ENCODE results near the gene FEM1A.
"Not testable (repeated sequence)": the region's sequence is repeated elsewhere in the genome, so short reads cannot be mapped to it uniquely, and the experiment has no call there.

FEM1A gene

DNA sequence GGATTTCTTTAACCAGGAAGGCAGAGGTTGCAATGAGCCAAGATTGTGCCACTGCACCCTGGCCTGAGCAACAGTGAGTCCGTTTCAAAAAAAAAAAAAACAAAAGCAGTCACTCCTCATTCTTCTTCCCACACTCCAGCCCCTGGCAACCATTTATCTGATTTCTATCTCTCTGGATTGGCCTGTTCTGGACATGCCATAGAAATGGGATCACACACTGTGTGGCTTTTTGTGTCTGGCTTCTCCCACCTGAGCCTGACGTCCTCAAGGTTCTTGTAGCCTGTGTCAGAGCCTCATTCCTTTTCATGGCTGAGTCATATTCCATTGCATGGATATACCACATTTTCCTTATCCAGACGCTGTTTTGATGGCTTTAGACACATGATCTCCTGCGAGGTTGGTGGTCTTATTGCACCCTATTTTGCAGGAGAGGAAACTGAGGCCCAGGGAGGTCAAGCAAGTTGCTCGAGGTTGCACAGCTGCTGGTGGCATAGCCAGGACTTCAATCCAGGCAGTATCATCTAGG, 15.8 kb upstream of the FEM1A start:
- no peak for FAIRE-seq

DNA sequence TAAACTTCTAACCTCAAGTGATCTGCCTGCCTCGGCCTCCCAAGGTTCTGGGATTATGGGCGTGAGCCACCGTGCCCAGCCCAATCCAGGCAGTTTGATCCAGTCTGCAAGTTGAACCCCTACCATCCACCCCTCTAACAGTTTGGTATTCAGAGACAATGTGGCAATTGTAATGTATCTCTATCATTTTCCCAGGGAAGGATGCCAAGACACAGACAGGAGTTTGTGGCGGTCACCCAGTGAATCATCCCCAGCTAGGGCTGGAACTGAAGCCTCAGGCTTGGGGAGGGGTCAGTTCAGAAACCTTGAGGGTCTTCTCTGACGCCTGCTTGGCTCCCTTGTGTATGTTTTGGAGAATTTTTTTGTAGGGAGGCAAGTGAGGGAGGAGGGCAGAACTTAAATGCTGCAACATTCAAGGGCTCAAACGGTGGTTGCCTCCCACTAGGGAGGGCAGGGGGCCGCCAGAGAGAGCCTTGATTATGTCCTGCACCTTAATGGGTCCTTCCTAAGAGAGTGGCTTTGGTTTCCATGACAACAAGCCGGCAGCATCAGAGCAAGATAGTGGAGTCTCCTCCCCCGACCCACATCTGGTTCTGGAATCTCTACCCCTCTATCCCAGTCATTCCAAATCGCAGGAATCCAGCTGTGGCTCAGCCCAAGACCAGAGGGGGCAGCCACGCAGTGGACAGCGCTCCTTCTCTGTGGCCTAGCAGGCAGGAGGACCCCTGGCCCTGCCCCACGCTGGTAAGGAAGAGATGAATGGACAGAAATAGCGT, 14.9 kb upstream of the FEM1A start:
- FAIRE-seq, result no peak

DNA sequence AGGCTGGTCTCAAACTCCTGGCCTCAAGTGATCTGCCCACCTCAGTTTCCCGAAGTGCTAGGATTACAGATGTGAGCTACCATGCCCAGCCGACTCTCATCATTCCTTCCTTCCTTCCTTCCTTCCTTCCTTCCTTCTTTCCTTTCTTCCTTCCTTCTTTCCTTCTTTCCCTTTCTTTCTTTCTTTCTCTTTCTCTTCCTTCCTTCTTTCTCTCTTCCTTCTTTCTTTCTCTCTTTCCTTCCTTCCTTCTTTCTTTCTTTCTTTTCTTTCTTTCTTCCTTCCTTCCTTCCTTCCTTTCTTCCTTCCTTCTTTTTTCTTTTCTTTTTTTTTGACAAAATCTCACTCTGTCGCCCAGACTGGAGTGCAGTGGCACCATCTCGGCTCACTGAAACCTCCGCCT, 13.4 kb upstream of the FEM1A start:
- FAIRE-seq, result not testable (repeated sequence)

DNA sequence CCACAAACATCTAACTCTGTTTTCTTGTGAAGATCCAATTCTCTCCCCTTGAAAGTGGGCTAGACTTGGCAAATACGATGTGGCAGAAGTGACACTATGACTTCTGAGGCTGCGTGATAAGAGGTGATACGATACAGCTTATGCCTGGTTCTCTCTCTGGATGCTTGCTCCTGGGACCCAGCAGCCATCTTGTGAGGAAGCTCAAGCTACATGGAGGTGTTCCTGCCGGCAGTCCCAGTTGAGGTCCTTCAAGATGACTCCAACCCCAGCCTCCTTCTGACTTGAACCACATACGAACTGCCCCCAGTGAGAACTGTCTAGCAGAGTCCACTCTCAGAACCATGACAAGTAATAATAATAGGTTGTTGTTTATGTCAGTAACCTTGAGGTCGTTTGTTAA, 10.7 kb upstream of the FEM1A start:
- no peak for FAIRE-seq

DNA sequence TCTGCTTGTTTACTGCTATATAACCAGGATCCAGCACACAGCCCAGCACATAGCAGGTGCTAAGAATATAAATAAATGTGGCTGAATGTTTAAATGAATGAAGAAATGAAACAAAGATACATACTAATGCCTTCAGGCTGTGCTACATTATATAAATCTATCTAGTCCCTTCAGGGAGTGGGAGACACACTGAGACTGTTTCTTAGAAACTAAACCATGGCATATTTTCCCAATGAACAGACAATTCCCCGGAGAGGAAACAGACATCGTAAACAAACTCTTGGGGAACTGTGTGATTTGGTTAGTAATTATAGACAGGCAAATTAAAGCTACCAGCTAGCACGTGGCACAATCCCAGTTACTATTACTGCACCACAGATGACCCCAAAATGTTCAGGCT, 9.7 kb upstream of the FEM1A start:
- FAIRE-seq, result no peak

DNA sequence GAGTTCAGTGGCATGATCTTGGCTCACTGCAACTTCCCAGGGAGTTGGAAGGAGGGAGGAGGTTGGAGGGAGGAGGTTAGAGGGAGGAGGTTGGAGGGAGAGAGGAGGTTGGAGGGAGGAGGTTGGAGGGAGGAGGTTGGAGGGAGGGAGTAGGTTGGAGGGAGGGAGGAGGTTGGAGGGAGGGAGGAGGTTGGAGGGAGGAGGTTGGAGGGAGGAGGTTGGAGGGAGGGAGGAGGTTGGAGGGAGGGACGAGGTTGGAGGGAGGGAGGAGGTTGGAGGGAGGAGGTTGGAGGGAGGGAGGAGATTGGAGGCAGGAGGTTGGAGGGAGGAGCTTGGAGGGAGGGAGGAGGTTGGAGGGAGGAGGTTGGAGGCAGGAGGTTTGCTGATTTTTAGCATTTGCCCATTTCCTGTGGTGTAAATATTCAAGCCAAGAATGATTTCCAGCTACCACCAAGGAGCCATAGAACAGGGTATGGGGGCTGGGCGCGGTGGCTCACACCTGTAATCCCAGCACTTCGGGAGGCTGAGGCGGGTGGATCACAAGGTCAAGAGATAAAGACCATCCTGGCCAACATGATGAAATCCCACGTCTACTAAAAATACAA, 5.0 kb upstream of the FEM1A start:
- FAIRE-seq, result not testable (repeated sequence)

DNA sequence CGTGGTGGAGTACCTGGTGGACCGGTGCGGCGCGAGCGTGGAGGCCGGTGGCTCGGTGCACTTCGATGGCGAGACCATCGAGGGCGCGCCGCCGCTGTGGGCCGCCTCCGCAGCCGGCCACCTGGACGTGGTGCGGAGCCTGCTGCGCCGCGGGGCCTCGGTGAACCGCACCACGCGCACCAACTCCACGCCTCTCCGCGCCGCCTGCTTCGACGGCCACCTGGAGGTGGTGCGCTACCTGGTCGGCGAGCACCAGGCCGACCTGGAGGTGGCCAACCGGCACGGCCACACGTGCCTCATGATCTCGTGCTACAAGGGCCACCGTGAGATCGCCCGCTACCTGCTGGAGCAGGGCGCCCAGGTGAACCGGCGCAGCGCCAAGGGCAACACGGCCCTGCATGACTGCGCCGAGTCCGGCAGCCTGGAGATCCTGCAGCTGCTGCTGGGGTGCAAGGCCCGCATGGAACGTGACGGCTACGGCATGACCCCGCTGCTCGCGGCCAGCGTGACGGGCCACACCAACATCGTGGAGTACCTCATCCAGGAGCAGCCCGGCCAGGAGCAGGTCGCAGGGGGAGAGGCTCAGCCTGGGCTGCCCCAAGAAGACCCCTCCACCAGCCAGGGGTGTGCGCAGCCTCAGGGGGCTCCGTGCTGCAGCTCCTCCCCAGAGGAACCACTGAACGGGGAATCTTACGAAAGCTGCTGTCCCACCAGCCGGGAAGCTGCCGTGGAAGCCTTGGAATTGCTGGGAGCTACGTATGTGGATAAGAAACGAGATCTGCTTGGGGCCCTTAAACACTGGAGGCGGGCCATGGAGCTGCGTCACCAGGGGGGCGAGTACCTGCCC, 708 bp downstream of the FEM1A start:
- FAIRE-seq, result not testable (repeated sequence)

DNA sequence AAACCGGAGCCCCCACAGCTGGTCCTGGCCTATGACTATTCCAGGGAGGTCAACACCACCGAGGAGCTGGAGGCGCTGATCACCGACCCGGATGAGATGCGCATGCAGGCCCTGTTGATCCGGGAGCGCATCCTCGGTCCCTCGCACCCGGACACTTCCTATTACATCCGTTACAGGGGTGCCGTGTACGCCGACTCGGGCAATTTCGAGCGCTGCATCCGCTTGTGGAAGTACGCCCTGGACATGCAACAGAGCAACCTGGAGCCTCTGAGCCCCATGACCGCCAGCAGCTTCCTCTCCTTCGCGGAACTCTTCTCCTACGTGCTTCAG, 1.3 kb downstream of the FEM1A start:
- not testable (repeated sequence) for FAIRE-seq

DNA sequence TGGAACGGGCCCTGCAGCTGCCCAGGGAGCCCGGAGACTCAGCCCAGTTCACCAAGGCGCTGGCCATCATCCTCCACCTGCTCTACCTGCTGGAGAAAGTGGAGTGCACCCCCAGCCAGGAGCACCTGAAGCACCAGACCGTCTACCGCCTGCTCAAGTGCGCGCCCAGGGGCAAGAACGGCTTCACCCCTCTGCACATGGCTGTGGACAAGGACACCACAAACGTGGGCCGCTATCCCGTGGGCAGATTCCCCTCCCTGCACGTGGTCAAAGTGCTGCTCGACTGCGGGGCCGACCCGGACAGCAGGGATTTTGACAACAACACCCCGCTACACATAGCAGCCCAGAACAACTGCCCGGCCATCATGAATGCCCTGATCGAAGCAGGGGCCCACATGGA, 1.7 kb downstream of the FEM1A start:
- not testable (repeated sequence) for FAIRE-seq

DNA sequence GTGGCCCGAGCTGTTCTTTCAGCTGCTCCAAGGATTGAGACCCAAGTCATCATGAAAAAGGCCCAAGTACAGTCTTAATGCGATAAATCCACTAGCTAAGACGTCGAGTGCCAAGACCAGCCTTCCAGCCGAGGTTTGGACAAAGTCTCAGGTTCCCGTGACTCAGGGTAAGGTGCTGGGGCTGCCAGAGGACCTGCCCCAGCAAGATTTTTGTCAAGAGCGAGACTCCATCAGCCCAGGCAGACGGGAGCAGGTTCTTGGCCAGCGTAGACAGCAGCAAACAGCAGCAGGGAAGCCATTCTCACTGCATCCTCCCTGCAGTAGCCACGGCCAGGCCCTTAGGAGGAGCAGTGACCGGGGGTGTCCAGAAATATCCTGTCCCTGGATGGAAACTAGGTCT, 3.4 kb downstream of the FEM1A start:
- no peak for FAIRE-seq

DNA sequence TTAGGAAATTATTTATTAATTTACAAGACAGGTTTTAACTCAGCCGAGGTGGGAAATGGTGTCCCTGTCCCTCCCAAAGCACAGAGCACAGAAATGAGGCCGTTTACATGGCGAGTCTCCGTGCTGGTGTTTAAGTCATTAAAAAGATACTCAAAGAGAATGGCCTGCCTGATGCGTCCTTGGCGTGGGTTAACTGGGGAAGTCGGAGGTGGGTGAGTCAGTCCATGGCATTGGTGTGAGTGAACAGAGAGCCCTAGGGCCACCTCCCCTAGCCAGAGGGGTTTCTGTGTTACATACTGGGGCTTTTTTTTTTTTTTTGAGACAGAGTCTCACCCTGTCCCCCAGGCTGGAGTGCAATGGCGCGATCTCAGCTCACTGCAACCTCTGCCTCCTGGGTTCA, 3.9 kb downstream of the FEM1A start:
- FAIRE-seq, result no peak

DNA sequence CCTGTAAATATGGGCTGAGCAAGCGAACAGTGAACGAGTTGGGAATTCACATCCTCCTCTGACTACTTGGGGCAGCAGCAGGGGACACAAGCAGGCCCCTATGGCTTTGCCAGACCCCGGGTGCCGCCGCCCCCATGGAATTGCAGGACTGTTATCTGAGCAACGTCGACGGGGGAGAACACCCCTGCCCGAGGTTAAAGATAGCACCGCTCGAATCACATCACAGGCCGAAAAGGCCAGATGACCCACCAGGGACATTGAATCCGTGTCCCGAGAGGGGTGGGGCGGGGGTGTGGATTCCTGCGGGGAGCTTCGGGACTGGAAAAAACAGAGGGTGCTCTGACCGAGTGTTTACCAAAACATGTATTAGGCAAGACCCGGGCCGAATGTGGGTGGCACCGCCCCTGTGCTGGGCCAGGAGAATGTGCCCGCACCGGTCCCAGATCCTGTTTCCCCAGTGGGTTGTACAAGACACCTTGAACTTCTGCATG, 9.1 kb downstream of the FEM1A start:
- FAIRE-seq, result no peak

DNA sequence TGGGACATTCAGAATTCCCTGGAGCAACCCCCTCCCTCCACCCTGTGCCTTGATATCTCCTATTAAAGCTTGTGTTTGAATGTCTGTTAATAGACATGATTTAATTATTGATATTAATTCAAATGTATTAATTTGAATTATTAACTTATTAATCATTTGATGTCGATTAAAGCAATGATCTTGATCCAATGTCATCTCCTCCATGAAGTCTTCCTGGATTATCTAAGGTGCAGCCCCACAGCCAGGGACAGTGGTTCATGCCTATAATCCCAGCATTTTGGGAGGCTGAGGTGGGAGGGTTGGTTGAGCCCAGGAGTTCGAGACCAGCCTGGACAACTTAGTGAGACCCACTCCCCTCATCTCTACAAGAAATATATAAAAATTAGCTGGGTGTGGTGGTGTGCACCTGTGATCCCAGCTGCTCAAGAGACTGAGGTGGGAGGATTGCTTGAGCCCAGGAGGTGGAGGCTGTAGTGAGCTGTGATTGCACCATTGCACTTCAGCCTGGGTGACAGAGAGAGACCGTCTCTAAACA, 9.6 kb downstream of the FEM1A start:
- no peak for FAIRE-seq

DNA sequence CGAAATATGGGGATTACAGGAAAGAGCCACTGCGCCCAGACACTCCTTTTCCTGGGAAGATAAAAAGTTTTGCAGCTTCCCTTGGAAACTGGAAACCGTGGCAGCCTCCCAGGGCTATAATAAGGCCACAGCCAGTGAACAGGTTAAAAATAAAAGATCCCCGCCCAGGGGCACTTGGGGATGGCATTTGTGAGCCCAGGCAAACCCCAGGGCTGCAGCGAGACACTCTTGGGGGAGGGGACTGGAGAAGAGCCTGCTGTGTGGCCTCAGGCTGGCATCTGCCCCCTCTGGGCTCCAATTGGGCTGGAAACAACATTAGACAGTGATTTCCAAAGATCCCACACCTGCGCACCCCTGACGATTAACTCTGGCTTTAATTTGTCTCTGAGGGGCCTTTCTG, 11.2 kb downstream of the FEM1A start:
- FAIRE-seq, result no peak

DNA sequence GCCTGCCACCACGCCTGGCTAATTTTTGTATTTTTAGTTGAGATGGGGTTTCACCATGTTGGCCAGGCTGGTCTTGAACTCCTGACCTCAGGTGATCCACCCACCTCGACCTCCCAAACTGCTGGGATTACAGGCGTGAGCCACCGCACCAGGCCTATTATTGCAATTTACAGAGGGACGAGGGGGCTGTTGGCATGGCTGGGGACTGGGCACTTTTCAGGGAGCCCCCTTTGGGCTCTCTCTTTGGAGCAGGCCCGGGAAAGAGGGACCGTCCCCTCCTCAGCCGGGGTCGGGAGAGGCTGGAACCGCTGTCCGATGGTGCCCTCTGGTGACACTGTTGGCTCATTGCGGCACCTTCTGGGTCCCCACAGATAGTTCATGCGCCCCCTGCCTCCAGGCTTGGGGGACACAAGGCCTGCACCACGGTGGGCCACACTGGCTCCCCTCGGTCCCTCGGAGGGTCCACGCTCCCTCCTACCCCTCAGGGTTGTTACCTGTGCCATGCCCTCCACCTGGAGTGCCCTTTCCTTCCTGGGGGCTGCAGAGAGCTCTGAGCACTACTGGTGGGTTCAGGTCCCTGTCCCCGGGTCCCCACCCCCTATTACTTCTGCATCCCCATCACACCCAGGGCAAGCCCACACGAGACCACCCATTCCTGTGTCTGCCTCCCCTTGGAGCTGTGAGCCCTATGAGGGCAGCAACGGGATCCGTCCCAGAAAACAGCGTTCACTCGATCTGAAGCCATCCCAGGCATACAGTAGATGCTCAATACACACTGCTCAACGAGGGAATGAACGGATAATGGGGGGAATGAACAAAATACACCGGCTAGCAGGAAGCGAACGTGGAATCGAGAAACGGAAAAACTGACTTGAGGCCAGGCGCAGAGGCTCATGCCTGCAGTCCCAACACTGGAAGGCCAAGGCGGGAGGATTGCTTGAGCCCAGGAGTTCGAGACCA, 12.5 kb downstream of the FEM1A start:
- FAIRE-seq, result no peak

DNA sequence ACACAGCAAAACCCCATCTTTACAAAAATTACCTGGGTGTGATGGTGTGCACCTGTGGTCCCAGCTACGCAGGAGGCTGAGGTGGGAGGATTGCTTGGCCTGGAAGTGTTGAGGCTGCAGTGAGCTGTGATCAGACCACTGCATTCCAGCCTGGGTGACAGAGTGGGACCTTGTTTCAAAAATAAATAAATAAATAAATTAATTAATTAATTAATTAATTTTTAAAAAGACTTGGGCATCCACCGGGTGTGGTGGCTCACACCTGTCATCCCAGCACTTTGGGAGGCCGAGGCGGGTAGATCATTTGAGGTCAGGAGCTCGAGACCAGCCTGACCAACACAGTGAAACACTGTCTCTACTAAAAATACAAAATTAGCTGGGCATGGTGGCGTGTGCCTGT, 13.6 kb downstream of the FEM1A start:
- not testable (repeated sequence) for FAIRE-seq

DNA sequence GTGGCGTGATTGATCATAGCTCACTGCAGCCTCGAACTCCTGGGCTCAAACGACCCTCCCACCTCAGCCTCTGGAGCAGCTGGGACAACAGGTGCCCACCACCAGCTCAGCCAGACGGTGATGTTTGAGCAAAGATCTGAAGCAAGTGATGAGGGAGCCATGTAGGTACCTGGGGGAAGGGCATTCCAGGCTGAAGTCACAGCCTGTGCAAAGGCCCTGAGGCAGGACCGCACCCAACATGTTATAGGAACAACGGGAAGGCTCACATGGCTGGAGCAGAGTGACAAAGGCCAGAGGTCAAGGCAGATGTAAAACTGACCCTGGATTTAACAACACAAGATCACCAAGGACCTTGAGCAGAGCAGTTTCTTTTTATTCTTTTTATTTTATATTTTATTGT, 14.8 kb downstream of the FEM1A start:
- no peak for FAIRE-seq

DNA sequence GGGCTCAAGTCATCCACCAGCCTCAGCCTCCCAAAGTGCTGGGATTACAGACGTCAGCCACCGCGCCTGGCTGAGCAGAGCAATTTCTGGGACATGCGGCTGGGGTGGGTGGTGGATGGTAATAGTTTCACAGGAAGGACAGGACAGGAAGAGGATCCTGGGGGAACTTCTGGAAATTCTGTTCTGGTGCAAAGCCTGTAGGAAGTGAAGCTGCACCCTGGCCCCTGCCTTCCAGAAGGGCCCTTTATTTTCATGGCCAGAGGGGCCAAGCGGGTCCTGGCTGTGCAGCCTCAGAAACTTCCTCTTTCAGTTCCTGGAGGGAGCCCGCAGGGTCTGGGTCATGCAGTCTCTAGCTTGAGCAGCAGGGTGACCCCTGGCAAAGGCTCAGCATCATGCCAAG, 15.7 kb downstream of the FEM1A start:
- no peak for FAIRE-seq

DNA sequence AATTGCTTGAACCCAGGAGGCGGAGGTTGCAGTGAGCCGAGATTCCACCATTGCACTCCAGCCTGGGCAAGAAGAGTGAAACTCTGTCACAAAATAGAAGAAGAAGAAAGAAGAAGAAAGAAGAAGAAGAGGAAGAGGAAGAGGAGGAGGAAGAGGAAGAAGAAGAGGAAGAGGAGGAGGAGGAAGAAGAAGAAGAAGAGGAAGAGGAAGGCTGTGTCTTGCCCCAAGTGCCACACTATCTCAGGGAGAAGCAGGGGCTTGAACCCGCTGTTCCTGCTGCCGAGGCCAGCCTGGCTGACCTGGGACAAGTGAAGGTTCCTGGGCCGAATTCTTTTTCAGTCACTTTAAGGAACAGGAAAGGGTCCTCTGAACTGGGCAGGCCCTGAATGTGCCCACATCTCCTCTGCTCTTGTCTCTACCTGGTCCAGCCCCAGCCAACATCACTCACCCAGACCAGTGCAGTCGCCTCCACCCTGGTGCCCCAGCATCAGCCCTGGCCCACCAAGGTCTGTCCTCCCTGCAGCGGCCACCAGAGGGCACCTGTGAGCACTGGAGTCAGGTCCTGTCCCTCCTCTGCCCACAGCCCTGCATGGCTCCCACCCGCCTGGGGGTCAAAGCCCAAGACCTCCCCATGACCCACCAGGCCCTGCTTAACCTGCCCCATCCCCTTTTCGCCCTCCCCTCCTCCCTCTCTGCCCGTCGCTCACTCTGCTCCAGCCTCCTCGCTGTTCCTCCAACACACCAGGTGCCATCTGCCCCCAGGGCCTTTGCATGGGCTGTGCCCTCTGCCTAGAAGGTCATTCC, 20.0 kb downstream of the FEM1A start:
- no peak for FAIRE-seq

DNA sequence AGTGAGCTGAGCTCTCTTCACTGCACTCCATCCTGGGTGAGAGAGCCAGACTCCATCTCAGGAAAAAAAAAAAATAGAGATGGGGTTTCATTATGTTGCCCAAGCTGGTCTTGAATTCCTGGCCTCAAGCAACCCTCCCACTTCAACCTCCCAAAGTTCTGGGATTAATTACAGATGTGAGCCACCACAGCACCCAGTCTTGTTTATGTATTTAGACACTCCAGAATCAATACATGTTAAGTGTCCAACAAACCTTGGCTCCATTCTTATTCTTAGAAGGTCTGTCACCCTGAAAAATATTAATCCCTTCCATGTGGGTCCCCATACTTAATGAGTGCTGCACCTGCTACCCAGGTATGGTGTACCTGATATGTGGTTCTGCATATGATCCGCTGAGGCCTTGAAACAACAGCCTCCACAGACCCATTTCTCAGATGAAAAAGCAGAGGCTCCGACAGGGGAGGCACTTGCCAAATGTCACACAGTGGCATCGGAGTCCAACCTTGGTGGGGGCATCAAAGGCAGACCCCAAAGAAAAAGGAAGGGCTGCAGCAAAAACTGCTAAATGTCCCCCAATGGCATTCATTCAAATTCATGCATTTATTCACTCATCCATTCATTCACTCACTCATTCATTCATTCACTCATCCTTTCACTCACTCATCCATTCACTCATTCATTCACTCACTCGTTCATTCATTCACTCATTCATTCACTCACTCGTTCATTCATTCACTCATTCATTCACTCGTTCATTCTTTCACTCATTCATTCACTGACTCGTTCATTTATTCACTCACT, 23.3 kb downstream of the FEM1A start:
- FAIRE-seq, result peak; percentile 55

Measured in islet of Langerhans (tissue), 1 donor.